ENCODE results near the gene ANKRD26.

GRCh38 chr10:27134371-27134770 is 34.1 kb upstream of the ANKRD26 start:
- no peak for TF ChIP-seq CTCF (IDR thresholded peaks at IDR 0.05)
- TF ChIP-seq POLR2A (IDR thresholded peaks at IDR 0.05), result no peak
